HEK293 (cell line): ENCODE data around the gene TMEM45B.
"Not testable (repeated sequence)": the region's sequence is repeated elsewhere in the genome, so short reads cannot be mapped to it uniquely, and the experiment has no call there.

ENCODE experiments used
- CTCF ChIA-PET: fragments of 350-600 bp; formaldehyde crosslinking; extraction: SDS; loops from one replicate; lab custom pipeline; 2021; ENCODE audit warnings: antibody characterized with exemption; lab: Yijun Ruan, JAX
- POLR2A ChIA-PET: fragments of 300-600 bp; formaldehyde crosslinking; extraction: SDS; loops from one replicate; lab custom pipeline; 2020; ENCODE audit warnings: antibody characterized with exemption, inconsistent platforms; lab: Yijun Ruan, JAX
- H3K27ac ChIP-seq: fragments of 200-500 bp; sonication (Bioruptor generic); 2 replicates; pipeline ENCODE4 v1.5.1; 2014; ENCODE audit warnings: low read depth, low read length, control low read depth, inconsistent platforms; ENCODE audit errors: extremely low read depth
- H3K36me3 ChIP-seq, 2 experiments: fragments of 200-500 bp in 1 of 2; sonication (Bioruptor generic) in 1 of 2; 1 replicate in 1 of 2; 2 replicates in 1 of 2; pipeline ENCODE4 v1.5.1; 2014 to 2017; ENCODE audit warnings: inconsistent platforms in 2 of 2, low read length in 2 of 2; ENCODE audit not compliant: control insufficient read depth in 2 of 2, insufficient read depth in 1 of 2
- H3K4me1 ChIP-seq: fragments of 200-500 bp; sonication (Bioruptor generic); 2 replicates; pipeline ENCODE4 v1.5.1; 2014; ENCODE audit warnings: mild to moderate bottlenecking, low read length, inconsistent platforms; ENCODE audit not compliant: control insufficient read depth, insufficient read depth
- H3K4me3 ChIP-seq: 2 replicates; pipeline ENCODE4 v1.5.1; 2011; ENCODE audit warnings: low read depth, mild to moderate bottlenecking, control low read depth, low read length, moderate library complexity
- H3K9me3 ChIP-seq: fragments of 200-500 bp; sonication (Bioruptor generic); 2 replicates; pipeline ENCODE4 v1.5.1; 2014; ENCODE audit warnings: low read depth, low read length, inconsistent platforms; ENCODE audit not compliant: control insufficient read depth, insufficient read depth
- SCRT2 ChIP-seq: fragments of 450-650 bp; formaldehyde crosslinking; IDR thresholded peaks from 2 replicates; pipeline ENCODE4 v1.5.1; 2016; ENCODE audit warnings: missing biosample characterization, missing genetic modification characterization
- ZBTB8A ChIP-seq: fragments of 450-650 bp; formaldehyde crosslinking; IDR thresholded peaks from 2 replicates; pipeline ENCODE4 v1.5.1; 2016; ENCODE audit warnings: missing biosample characterization, missing genetic modification characterization
- ZNF2 ChIP-seq: fragments of 450-650 bp; formaldehyde crosslinking; IDR thresholded peaks from 2 replicates; pipeline ENCODE4 v1.5.1; 2016; ENCODE audit warnings: missing biosample characterization, missing genetic modification characterization
- ZNF221 ChIP-seq: fragments of 450-650 bp; formaldehyde crosslinking; IDR thresholded peaks from 2 replicates; pipeline ENCODE4 v1.5.1; 2017; ENCODE audit warnings: missing biosample characterization, missing genetic modification characterization, borderline replicate concordance
- ZNF311 ChIP-seq: fragments of 450-650 bp; formaldehyde crosslinking; IDR thresholded peaks from 2 replicates; pipeline ENCODE4 v1.5.1; 2017; ENCODE audit warnings: missing biosample characterization, missing genetic modification characterization, borderline replicate concordance
- ZNF350 ChIP-seq: fragments of 450-650 bp; formaldehyde crosslinking; IDR thresholded peaks from 2 replicates; pipeline ENCODE4 v1.5.0; 2017; ENCODE audit warnings: missing biosample characterization, mild to moderate bottlenecking, missing genetic modification characterization
- ZNF398 ChIP-seq: fragments of 450-650 bp; formaldehyde crosslinking; IDR thresholded peaks from 2 replicates; pipeline ENCODE4 v1.5.1; 2017; ENCODE audit warnings: missing biosample characterization, missing genetic modification characterization
- ZNF571 ChIP-seq: fragments of 450-650 bp; formaldehyde crosslinking; IDR thresholded peaks from 2 replicates; pipeline ENCODE4 v1.5.0; 2017; ENCODE audit warnings: missing biosample characterization, missing genetic modification characterization
- ZNF610 ChIP-seq: fragments of 450-650 bp; formaldehyde crosslinking; IDR thresholded peaks from 2 replicates; pipeline ENCODE4 v1.5.1; 2016; ENCODE audit warnings: missing biosample characterization, missing genetic modification characterization, borderline replicate concordance
- TF ChIP-seq, protein P1 (sequence below): fragments of 450-650 bp; formaldehyde crosslinking; IDR thresholded peaks from 2 replicates; pipeline ENCODE4 v1.5.1; 2016; ENCODE audit warnings: missing biosample characterization, missing genetic modification characterization, borderline replicate concordance
- TF ChIP-seq, protein P2 (sequence below): fragments of 450-650 bp; formaldehyde crosslinking; IDR thresholded peaks from 2 replicates; pipeline ENCODE4 v1.5.1; 2016; ENCODE audit warnings: missing biosample characterization, missing genetic modification characterization
- TF ChIP-seq, protein P3 (sequence below): fragments of 450-650 bp; formaldehyde crosslinking; IDR thresholded peaks from 2 replicates; pipeline ENCODE4 v1.5.1; 2016; ENCODE audit warnings: missing biosample characterization, missing genetic modification characterization

Gene TMEM45B

DNA sequence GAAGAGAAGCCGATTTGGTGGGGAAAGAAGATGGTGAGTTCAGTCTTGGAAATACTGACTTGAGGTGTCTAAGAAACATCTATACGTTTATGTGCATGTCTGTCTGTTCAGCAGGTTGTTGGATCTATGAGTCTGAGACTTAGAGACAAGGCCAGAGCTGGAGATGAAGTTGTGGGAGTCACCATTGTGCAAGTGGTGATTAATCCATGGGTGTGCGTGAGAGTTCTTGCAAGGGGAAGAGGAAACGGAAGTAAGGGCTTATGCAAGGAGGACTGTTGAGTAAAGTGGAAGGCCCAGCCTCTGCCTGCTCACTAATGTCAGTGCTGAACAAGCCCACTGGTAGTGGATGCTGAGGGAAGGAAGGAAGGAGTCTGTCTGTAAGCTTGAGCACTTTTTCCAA, 9.7 kb downstream of the TMEM45B start:
- no peak overlapping the region for H3K4me3 ChIP-seq
- CTCF ChIA-PET = no interaction called here
- H3K27ac ChIP-seq = no peak overlapping the region
- POLR2A ChIA-PET = no interaction called here
- H3K4me1 ChIP-seq = no peaks in the 10 kb centered on the region
- no peaks in the 10 kb centered on the region for H3K36me3 ChIP-seq
- no peaks in the 10 kb centered on the region for H3K9me3 ChIP-seq
- no peak for TF ChIP-seq ZNF350 (tag by site-specific recombination)
- TF ChIP-seq, protein P1, sequence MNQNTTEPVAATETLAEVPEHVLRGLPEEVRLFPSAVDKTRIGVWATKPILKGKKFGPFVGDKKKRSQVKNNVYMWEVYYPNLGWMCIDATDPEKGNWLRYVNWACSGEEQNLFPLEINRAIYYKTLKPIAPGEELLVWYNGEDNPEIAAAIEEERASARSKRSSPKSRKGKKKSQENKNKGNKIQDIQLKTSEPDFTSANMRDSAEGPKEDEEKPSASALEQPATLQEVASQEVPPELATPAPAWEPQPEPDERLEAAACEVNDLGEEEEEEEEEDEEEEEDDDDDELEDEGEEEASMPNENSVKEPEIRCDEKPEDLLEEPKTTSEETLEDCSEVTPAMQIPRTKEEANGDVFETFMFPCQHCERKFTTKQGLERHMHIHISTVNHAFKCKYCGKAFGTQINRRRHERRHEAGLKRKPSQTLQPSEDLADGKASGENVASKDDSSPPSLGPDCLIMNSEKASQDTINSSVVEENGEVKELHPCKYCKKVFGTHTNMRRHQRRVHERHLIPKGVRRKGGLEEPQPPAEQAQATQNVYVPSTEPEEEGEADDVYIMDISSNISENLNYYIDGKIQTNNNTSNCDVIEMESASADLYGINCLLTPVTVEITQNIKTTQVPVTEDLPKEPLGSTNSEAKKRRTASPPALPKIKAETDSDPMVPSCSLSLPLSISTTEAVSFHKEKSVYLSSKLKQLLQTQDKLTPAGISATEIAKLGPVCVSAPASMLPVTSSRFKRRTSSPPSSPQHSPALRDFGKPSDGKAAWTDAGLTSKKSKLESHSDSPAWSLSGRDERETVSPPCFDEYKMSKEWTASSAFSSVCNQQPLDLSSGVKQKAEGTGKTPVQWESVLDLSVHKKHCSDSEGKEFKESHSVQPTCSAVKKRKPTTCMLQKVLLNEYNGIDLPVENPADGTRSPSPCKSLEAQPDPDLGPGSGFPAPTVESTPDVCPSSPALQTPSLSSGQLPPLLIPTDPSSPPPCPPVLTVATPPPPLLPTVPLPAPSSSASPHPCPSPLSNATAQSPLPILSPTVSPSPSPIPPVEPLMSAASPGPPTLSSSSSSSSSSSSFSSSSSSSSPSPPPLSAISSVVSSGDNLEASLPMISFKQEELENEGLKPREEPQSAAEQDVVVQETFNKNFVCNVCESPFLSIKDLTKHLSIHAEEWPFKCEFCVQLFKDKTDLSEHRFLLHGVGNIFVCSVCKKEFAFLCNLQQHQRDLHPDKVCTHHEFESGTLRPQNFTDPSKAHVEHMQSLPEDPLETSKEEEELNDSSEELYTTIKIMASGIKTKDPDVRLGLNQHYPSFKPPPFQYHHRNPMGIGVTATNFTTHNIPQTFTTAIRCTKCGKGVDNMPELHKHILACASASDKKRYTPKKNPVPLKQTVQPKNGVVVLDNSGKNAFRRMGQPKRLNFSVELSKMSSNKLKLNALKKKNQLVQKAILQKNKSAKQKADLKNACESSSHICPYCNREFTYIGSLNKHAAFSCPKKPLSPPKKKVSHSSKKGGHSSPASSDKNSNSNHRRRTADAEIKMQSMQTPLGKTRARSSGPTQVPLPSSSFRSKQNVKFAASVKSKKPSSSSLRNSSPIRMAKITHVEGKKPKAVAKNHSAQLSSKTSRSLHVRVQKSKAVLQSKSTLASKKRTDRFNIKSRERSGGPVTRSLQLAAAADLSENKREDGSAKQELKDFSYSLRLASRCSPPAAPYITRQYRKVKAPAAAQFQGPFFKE = no peak
- TF ChIP-seq, protein P2, sequence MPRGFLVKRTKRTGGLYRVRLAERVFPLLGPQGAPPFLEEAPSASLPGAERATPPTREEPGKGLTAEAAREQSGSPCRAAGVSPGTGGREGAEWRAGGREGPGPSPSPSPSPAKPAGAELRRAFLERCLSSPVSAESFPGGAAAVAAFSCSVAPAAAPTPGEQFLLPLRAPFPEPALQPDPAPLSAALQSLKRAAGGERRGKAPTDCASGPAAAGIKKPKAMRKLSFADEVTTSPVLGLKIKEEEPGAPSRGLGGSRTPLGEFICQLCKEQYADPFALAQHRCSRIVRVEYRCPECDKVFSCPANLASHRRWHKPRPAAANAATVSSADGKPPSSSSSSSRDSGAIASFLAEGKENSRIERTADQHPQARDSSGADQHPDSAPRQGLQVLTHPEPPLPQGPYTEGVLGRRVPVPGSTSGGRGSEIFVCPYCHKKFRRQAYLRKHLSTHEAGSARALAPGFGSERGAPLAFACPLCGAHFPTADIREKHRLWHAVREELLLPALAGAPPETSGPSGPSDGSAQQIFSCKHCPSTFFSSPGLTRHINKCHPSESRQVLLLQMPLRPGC (tag by site-specific recombination) = no peak
- TF ChIP-seq ZNF311 (tag by site-specific recombination) = no peak
- TF ChIP-seq ZNF610 (tag by site-specific recombination) = no peak
- no peak for TF ChIP-seq ZNF221 (tag by site-specific recombination)
- no peak for TF ChIP-seq SCRT2 (tag by site-specific recombination)

DNA sequence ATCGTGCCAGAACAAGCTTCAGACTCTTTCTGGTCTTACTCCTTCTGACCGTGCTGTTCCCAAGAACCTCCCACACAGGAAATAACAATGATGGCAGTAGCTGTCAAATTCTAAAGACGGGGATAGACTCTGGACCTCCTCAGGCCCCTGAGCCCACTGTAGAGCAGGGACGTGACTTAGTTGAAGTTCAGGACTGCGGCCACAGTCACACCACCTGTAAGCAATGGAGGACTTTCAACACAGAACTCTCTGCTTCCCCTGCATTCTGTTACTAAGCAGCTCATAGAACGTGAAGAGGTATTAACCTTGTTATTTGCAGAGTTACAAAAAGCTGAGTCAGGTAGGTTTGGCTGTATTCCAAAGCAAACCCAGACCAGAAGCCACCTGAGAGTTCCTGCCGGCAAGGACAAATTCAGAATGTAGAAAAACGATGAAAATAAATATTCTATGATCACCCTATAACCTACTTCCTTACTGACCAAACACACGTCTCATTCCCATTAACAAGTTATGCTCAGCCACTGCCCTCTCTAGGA, 12.7 kb downstream of the TMEM45B start:
- ChIA-PET CTCF (no interaction called here), POLR2A (interaction anchor here (0.6 kb wide), 1 partner anchor 142 kb away, joined by 3 read pairs; no protein-coding TSS in a partner anchor)
- H3K27ac ChIP-seq = no peak overlapping the region
- no peak overlapping the region for H3K4me3 ChIP-seq
- H3K36me3 ChIP-seq = no peaks in the 10 kb centered on the region
- H3K9me3 ChIP-seq = no peaks in the 10 kb centered on the region
- no peaks in the 10 kb centered on the region for H3K4me1 ChIP-seq
- TF ChIP-seq ZNF2 = no peak
- TF ChIP-seq ZNF398 (tag by site-specific recombination) = no peak
- TF ChIP-seq ZBTB8A (tag by site-specific recombination) = no peak
- TF ChIP-seq, protein P3, sequence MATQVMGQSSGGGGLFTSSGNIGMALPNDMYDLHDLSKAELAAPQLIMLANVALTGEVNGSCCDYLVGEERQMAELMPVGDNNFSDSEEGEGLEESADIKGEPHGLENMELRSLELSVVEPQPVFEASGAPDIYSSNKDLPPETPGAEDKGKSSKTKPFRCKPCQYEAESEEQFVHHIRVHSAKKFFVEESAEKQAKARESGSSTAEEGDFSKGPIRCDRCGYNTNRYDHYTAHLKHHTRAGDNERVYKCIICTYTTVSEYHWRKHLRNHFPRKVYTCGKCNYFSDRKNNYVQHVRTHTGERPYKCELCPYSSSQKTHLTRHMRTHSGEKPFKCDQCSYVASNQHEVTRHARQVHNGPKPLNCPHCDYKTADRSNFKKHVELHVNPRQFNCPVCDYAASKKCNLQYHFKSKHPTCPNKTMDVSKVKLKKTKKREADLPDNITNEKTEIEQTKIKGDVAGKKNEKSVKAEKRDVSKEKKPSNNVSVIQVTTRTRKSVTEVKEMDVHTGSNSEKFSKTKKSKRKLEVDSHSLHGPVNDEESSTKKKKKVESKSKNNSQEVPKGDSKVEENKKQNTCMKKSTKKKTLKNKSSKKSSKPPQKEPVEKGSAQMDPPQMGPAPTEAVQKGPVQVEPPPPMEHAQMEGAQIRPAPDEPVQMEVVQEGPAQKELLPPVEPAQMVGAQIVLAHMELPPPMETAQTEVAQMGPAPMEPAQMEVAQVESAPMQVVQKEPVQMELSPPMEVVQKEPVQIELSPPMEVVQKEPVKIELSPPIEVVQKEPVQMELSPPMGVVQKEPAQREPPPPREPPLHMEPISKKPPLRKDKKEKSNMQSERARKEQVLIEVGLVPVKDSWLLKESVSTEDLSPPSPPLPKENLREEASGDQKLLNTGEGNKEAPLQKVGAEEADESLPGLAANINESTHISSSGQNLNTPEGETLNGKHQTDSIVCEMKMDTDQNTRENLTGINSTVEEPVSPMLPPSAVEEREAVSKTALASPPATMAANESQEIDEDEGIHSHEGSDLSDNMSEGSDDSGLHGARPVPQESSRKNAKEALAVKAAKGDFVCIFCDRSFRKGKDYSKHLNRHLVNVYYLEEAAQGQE (tag by site-specific recombination) = no peak
- no peak for TF ChIP-seq ZNF571 (tag by site-specific recombination)

DNA sequence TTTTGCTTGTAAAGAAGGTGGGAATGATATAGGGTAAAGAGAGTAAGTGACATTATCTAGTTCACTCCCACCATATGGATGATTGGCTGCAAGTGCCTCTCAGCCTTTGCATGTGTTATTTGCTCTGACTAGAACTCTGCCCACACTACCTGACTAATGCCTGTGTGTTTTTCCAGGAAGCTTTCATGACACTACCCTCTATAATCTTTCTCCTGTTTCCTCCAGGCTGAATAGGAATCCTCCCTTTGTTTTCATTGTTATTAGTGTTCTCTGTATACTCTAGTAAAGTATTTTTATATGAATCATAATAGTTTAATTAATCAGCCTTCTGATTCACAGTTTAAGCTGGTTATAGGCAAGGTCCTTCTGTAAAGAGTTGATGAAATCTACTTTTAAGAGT, 13.8 kb downstream of the TMEM45B start:
- H3K4me3 ChIP-seq, H3K4me1 ChIP-seq, H3K36me3 ChIP-seq, CTCF ChIA-PET, POLR2A ChIA-PET, H3K9me3 ChIP-seq, H3K27ac ChIP-seq: not testable (repeated sequence)

GRCh38 chr11:129831227-129831626, 15.6 kb downstream of the TMEM45B start:
- H3K36me3 ChIP-seq, H3K4me1 ChIP-seq, H3K9me3 ChIP-seq, CTCF ChIA-PET, POLR2A ChIA-PET, H3K27ac ChIP-seq, H3K4me3 ChIP-seq: not testable (repeated sequence)
